HepG2 (cell line): ENCODE data around the gene CLRN2. TPM values are rescaled to one million over a fixed set of nuclear protein-coding genes. Genes with fewer than 3 reads are reported as not detected.

Experiments
- AKAP8 ChIP-seq: sonication (generic); formaldehyde crosslinking; IDR thresholded peaks from 2 replicates; pipeline ENCODE4 v1.5.1; 2020; ENCODE audit warnings: mild to moderate bottlenecking, missing genetic modification reagents
- CREM ChIP-seq, 2 experiments: sonication (generic) in 1 of 2; formaldehyde crosslinking in 1 of 2; IDR thresholded peaks; 2 replicates each; pipeline versions ENCODE4 v1.4.0 to v1.6.1; 2016 to 2020; ENCODE audit warnings: antibody characterized with exemption in 1 of 2, mild to moderate bottlenecking in 1 of 2, missing genetic modification reagents in 1 of 2
- DNMT1 ChIP-seq: sonication (generic); formaldehyde crosslinking; IDR thresholded peaks from 2 replicates; pipeline ENCODE4 v1.5.1; 2020; ENCODE audit warnings: mild to moderate bottlenecking, missing genetic modification reagents
- HNRNPLL ChIP-seq: fragments of 200-400 bp; formaldehyde crosslinking; IDR thresholded peaks from 2 replicates; pipeline ENCODE4 v1.6.1; 2017; ENCODE audit warnings: mild to moderate bottlenecking, low read depth, low read length; ENCODE audit not compliant: poor library complexity, severe bottlenecking
- HOXA3 ChIP-seq: sonication (generic); formaldehyde crosslinking; IDR thresholded peaks from 2 replicates; pipeline ENCODE4 v1.5.0; 2020; ENCODE audit warnings: missing genetic modification reagents
- KAT2B ChIP-seq: fragments of 150-350 bp; IDR thresholded peaks from 2 replicates; pipeline ENCODE4 v1.6.1; 2014; ENCODE audit warnings: low read depth, low read length, borderline replicate concordance
- MTF2 ChIP-seq: sonication (generic); formaldehyde crosslinking; IDR thresholded peaks from 2 replicates; pipeline ENCODE4 v1.5.0; 2020; ENCODE audit warnings: missing genetic modification reagents, borderline replicate concordance
- NFE2L2 ChIP-seq: fragments of 150-350 bp; IDR thresholded peaks from 2 replicates; pipeline ENCODE4 v1.6.1; 2014; ENCODE audit warnings: low read length
- NPAS2 ChIP-seq: sonication (generic); formaldehyde crosslinking; IDR thresholded peaks from 2 replicates; pipeline ENCODE4 v1.8.0; 2022; ENCODE audit warnings: mild to moderate bottlenecking, missing genetic modification reagents, borderline replicate concordance
- RFX3 ChIP-seq: IDR thresholded peaks from 2 replicates; pipeline ENCODE4 v1.6.1; 2016; ENCODE audit warnings: missing biosample characterization, missing genetic modification reagents
- SPEN ChIP-seq: sonication (generic); formaldehyde crosslinking; IDR thresholded peaks from 2 replicates; pipeline ENCODE4 v1.5.1; 2020; ENCODE audit warnings: low read depth, mild to moderate bottlenecking, missing genetic modification reagents
- TBX3 ChIP-seq: fragments of 450-650 bp; IDR thresholded peaks from 2 replicates; pipeline ENCODE4 v1.6.1; 2017; ENCODE audit warnings: antibody characterized with exemption, mild to moderate bottlenecking, inconsistent platforms, borderline replicate concordance
- TCF7 ChIP-seq: sonication (generic); IDR thresholded peaks from 2 replicates; pipeline ENCODE4 v1.6.1; 2016; ENCODE audit warnings: antibody characterized with exemption, low read depth
- TCF7L2 ChIP-seq: IDR thresholded peaks from 2 replicates; pipeline ENCODE4 v1.6.1; 2011; ENCODE audit warnings: mild to moderate bottlenecking, low read depth, low read length, moderate library complexity
- TSC22D2 ChIP-seq: sonication (generic); formaldehyde crosslinking; IDR thresholded peaks from 2 replicates; pipeline ENCODE4 v1.5.1; 2020; ENCODE audit warnings: missing genetic modification reagents, mild to moderate bottlenecking, borderline replicate concordance
- U2AF2 ChIP-seq: fragments of 200-400 bp; formaldehyde crosslinking; IDR thresholded peaks from 2 replicates; pipeline ENCODE4 v1.6.1; 2017; ENCODE audit warnings: low read depth, mild to moderate bottlenecking, low read length
- ZBTB3 ChIP-seq: sonication (generic); formaldehyde crosslinking; IDR thresholded peaks from 2 replicates; pipeline ENCODE4 v1.4.0; 2020; ENCODE audit warnings: low read depth, mild to moderate bottlenecking, moderate library complexity, missing genetic modification reagents, borderline replicate concordance
- ZNF33B ChIP-seq: sonication (generic); formaldehyde crosslinking; IDR thresholded peaks from 2 replicates; pipeline ENCODE4 v1.5.1; 2020; ENCODE audit warnings: mild to moderate bottlenecking, missing genetic modification reagents
- ZNF468 ChIP-seq: sonication (generic); formaldehyde crosslinking; IDR thresholded peaks from 2 replicates; pipeline ENCODE4 v1.8.0; 2022; ENCODE audit warnings: mild to moderate bottlenecking, moderate library complexity, missing genetic modification reagents
- ZNF674 ChIP-seq: sonication (generic); formaldehyde crosslinking; IDR thresholded peaks from 2 replicates; pipeline ENCODE4 v1.5.0; 2020; ENCODE audit warnings: low read depth, mild to moderate bottlenecking, missing genetic modification reagents
- ZNF773 ChIP-seq: sonication (generic); formaldehyde crosslinking; IDR thresholded peaks from 2 replicates; pipeline ENCODE4 v1.4.0; 2020; ENCODE audit warnings: missing genetic modification reagents, borderline replicate concordance
- polyA plus RNA-seq, 8 experiments: library from polyadenylated mRNA; depleted of rRNA in 3 of 8; stranded (reverse) in 7 of 8; unstranded in 1 of 8; fragments of >200 nt; fragmentation: Illumina TruSeq in 4 of 8; extraction: Trizol in 4 of 8; gene quantifications; 2 replicates each; pipeline versions ENCODE4 v1.2.1 to v1.2.3, GENCODE V29; 2011 to 2016; ENCODE audit warnings: low read depth in 4 of 8, missing spikeins in 1 of 8, mixed read lengths in 1 of 8; ENCODE audit not compliant: insufficient read depth in 1 of 8
- total RNA-seq, 5 experiments: library from RNA; depleted of rRNA; stranded (reverse); fragments of >200 nt; fragmentation: Illumina TruSeq; extraction: Trizol; gene quantifications; 2 replicates each; pipeline ENCODE4 v1.2.3, GENCODE V29; 2016; ENCODE audit warnings: low read depth in 1 of 5
- TF ChIP-seq, protein P1 (sequence below): sonication (generic); formaldehyde crosslinking; IDR thresholded peaks from 2 replicates; pipeline ENCODE4 v1.4.0; 2020; ENCODE audit warnings: mild to moderate bottlenecking, missing genetic modification reagents
- TF ChIP-seq, protein P2 (sequence below): sonication (generic); formaldehyde crosslinking; IDR thresholded peaks from 2 replicates; pipeline ENCODE4 v1.4.0; 2020; ENCODE audit warnings: missing genetic modification reagents
- TF ChIP-seq, protein P3 (sequence below): sonication (generic); formaldehyde crosslinking; IDR thresholded peaks from 2 replicates; pipeline ENCODE4 v1.5.0; 2020; ENCODE audit warnings: mild to moderate bottlenecking, low read depth, missing genetic modification reagents, borderline replicate concordance
- TF ChIP-seq, protein P4 (sequence below): sonication (generic); formaldehyde crosslinking; IDR thresholded peaks from 2 replicates; pipeline ENCODE4 v1.8.0; 2022; ENCODE audit warnings: missing genetic modification reagents, mild to moderate bottlenecking, inconsistent platforms, borderline replicate concordance
- TF ChIP-seq, protein P5 (sequence below): sonication (generic); formaldehyde crosslinking; IDR thresholded peaks from 2 replicates; pipeline ENCODE4 v1.8.0; 2023; ENCODE audit warnings: mild to moderate bottlenecking, missing genetic modification reagents

The CLRN2 gene
- total and polyA plus RNA-seq, 2 of the 13 experiments (the other 11 are each of a cell fraction or from before 2014, with no cell fraction given): not detected

DNA sequence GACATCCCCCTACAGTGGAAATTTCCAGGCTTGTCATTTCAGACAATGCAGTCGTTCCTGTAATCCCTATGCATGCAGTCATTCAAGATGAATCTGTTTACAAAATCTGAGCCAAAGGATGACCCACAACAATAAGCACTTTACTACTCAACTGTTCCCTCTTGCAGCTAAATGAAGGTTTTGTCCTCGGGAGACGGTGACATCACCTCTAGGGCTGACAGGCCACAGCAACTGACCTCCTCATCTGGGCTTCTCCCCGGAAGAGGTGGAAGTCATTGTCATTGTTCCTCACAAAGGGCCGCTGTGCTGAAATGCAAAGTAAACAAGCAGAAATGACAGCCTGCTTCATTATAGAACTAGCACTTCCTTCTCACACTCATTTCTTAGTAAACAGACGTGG is 29.2 kb downstream of the CLRN2 start (continued):
- TF ChIP-seq ZNF468 (no peak), ZBTB3 (CRISPR knock-in tag) (no peak; the same call in 1 of the 2 replicates), AKAP8 (CRISPR knock-in tag) (no peak), HOXA3 (CRISPR knock-in tag) (peak; percentile 64; the same call in 1 of the 2 replicates), U2AF2 (no peak), TCF7 (peak; percentile 80), TCF7L2 (no peak), ZNF674 (CRISPR knock-in tag) (no peak), ZNF773 (CRISPR knock-in tag) (no peak), SPEN (no peak; the same call in 1 of the 2 replicates), KAT2B (no peak), DNMT1 (no peak), MTF2 (CRISPR knock-in tag) (no peak), RFX3 (CRISPR knock-in tag) (no peak), NPAS2 (CRISPR knock-in tag) (no peak), NFE2L2 (0 out of 2 replicates have a peak, but pooled peaks have one; percentile 16), HNRNPLL (no peak), CREM (IDR thresholded peaks at IDR 0.05) (peak; percentile 72), CREM (CRISPR knock-in tag; IDR thresholded peaks at IDR 0.05) (no peak), TBX3 (peak; percentile 81; the same call in 1 of the 2 replicates), ZNF33B (CRISPR knock-in tag) (no peak), TSC22D2 (CRISPR knock-in tag) (no peak)
- TF ChIP-seq, protein P1, sequence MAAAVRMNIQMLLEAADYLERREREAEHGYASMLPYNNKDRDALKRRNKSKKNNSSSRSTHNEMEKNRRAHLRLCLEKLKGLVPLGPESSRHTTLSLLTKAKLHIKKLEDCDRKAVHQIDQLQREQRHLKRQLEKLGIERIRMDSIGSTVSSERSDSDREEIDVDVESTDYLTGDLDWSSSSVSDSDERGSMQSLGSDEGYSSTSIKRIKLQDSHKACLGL (CRISPR knock-in tag): no peak
- TF ChIP-seq, protein P2, sequence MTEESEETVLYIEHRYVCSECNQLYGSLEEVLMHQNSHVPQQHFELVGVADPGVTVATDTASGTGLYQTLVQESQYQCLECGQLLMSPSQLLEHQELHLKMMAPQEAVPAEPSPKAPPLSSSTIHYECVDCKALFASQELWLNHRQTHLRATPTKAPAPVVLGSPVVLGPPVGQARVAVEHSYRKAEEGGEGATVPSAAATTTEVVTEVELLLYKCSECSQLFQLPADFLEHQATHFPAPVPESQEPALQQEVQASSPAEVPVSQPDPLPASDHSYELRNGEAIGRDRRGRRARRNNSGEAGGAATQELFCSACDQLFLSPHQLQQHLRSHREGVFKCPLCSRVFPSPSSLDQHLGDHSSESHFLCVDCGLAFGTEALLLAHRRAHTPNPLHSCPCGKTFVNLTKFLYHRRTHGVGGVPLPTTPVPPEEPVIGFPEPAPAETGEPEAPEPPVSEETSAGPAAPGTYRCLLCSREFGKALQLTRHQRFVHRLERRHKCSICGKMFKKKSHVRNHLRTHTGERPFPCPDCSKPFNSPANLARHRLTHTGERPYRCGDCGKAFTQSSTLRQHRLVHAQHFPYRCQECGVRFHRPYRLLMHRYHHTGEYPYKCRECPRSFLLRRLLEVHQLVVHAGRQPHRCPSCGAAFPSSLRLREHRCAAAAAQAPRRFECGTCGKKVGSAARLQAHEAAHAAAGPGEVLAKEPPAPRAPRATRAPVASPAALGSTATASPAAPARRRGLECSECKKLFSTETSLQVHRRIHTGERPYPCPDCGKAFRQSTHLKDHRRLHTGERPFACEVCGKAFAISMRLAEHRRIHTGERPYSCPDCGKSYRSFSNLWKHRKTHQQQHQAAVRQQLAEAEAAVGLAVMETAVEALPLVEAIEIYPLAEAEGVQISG (CRISPR knock-in tag): 0 out of 2 replicates have a peak, but pooled peaks have one; percentile 43
- TF ChIP-seq, protein P3, sequence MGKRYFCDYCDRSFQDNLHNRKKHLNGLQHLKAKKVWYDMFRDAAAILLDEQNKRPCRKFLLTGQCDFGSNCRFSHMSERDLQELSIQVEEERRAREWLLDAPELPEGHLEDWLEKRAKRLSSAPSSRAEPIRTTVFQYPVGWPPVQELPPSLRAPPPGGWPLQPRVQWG: no peak
- TF ChIP-seq, protein P4, sequence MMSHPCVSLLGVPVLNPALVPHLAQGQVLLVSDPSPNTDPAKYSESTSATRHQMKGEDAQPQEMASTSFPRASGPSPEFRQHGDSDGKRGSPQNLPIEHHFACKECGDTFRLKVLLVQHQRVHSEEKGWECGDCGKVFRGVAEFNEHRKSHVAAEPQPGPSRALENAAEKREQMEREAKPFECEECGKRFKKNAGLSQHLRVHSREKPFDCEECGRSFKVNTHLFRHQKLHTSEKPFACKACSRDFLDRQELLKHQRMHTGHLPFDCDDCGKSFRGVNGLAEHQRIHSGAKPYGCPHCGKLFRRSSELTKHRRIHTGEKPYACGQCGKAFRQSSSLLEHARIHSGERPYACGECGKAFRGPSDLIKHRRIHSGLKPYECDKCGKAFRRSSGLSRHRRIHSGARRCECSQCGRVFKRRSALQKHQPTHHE (CRISPR knock-in tag): no peak
- TF ChIP-seq, protein P5, sequence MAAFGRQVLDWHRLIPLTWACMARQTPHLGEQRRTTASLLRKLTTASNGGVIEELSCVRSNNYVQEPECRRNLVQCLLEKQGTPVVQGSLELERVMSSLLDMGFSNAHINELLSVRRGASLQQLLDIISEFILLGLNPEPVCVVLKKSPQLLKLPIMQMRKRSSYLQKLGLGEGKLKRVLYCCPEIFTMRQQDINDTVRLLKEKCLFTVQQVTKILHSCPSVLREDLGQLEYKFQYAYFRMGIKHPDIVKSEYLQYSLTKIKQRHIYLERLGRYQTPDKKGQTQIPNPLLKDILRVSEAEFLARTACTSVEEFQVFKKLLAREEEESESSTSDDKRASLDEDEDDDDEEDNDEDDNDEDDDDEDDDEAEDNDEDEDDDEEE: no peak
